ENCODE measurements around the gene TMEM62. TPM values are rescaled to one million over a fixed set of nuclear protein-coding genes. Genes with fewer than 3 reads are reported as not detected.

Gene TMEM62
- polyA plus RNA-seq, 2 donors, result 7.6 to 12.8 TPM

DNA sequence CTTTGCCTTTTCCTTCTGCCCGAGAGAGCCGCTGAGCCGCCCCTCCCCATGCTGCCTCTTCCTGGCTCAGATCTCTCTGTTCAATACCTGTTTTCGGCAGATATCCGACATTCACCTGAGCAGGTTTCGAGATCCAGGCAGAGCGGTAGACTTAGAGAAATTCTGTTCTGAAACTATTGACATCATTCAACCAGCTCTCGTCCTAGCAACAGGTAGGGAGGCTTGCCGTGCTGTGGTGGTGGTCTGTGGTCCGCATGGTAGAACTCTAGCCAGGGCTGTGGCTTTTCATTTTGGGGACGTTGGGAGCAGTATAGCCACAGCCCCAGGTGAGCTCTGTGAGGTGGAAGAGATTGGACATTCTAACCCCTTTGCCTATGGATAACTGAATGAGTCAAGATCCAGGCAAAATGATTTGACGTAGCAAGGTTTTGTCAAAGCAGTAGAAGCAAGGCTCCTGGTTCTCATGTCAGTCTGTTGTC, 810 bp downstream of the TMEM62 start:
- 6 to 10% methylated on average over 12 of the region's 12 CpGs for WGBS, 2 donors

DNA sequence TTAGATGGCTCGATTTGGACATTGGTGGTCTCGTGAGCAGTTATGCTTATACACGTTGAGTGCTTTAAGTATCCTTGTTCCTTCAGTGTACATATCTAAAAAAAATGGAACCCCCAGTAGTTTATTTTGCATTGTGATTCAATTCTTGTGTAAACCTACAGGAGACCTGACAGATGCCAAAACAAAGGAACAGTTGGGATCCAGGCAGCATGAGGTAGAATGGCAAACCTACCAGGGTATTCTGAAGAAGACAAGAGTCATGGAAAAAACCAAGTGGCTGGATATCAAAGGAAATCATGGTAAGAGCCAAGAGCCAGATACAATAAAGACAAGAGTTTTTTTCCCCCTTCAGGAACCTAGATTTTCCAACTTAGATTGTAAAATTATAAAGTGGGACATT, 2.0 kb downstream of the TMEM62 start:
- 87 to 88% methylated on average over 3 of the region's 3 CpGs for WGBS, 2 donors

More for the DNA sequence above, 810 bp downstream of the TMEM62 start:
- Histone ChIP-seq H3K4me1 (ENCODE audit: control insufficient read depth in 2 of 2, insufficient read depth in 2 of 2, low read length in 1 of 2) (no peaks in the 10 kb centered on the region), H3K4me3 (ENCODE audit: low read depth in 1 of 2, low read length in 2 of 2) (peak overlapping the region; percentile 93 to 96), H3K9me3 (ENCODE audit: control insufficient read depth in 2 of 2, insufficient read depth in 1 of 2, low read depth in 1 of 2, low read length in 1 of 2) (no peaks in the 10 kb centered on the region), H3K36me3 (ENCODE audit: control insufficient read depth in 2 of 2, insufficient read depth in 2 of 2, low read length in 1 of 2) (peaks cover 3 to 6% of the 10 kb centered on the region in 2 donors), H3K27ac (ENCODE audit: low read depth in 2 of 2, low read length in 1 of 2) (peak overlapping the region; percentile 84 to 96), H3K27me3 (ENCODE audit: control insufficient read depth in 1 of 2, insufficient read depth in 2 of 2, low read length in 2 of 2) (no peaks in the 10 kb centered on the region)

DNA sequence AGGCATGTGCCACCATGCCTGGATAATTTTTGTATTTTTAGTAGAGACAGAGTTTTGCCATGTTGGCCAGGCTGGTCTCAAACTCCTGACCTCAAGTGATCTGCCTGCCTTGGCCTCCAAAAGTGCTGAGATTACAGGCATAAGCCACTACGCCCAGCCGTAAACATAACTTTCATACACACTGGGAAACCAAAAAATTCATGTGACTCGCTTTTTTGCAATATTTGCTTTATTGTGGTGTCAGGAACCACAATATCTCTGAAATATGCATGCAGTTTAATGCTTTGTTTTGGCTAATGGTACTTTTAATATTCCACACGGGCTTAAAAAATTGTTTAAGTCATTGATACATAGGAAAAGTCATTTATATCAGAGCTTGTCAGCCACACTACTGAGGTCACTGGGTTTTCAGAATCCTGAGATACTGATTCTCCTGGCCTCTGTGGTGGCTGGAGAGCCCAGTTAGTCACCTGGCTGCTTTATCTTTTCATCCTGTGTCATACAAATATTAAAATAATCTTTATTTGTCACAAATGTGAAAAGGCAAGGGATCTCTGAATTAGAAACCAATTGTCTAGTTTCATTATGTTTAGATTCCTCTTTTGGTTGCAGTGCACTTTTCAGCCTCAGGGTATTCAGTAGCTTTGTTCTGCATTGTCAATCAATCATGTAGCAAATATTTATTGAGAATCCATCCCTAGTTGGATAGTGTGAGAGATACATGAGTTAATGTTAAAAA, 10.0 kb downstream of the TMEM62 start:
- H3K27ac ChIP-seq (ENCODE audit: low read depth in 2 of 2, low read length in 1 of 2), result no peak overlapping the region
- H3K4me3 ChIP-seq (ENCODE audit: low read depth in 1 of 2, low read length in 2 of 2), result no peak overlapping the region
- no peaks in the 10 kb centered on the region for H3K9me3 ChIP-seq (ENCODE audit: control insufficient read depth in 2 of 2, insufficient read depth in 1 of 2, low read depth in 1 of 2, low read length in 1 of 2)
- WGBS, 2 donors, result 84 to 85% methylated on average over 4 of the region's 4 CpGs
- no peaks in the 10 kb centered on the region for H3K4me1 ChIP-seq (ENCODE audit: control insufficient read depth in 2 of 2, insufficient read depth in 2 of 2, low read length in 1 of 2)
- no peaks in the 10 kb centered on the region for H3K27me3 ChIP-seq (ENCODE audit: control insufficient read depth in 1 of 2, insufficient read depth in 2 of 2, low read length in 2 of 2)
- peaks cover 15 to 19% of the 10 kb centered on the region in 2 donors for H3K36me3 ChIP-seq (ENCODE audit: control insufficient read depth in 2 of 2, insufficient read depth in 2 of 2, low read length in 1 of 2)

More for the DNA sequence above, 2.0 kb downstream of the TMEM62 start:
- Histone ChIP-seq H3K9me3 (ENCODE audit: control insufficient read depth in 2 of 2, insufficient read depth in 1 of 2, low read depth in 1 of 2, low read length in 1 of 2) (no peaks in the 10 kb centered on the region), H3K4me1 (ENCODE audit: control insufficient read depth in 2 of 2, insufficient read depth in 2 of 2, low read length in 1 of 2) (no peaks in the 10 kb centered on the region), H3K4me3 (ENCODE audit: low read depth in 1 of 2, low read length in 2 of 2) (no peak overlapping the region), H3K27me3 (ENCODE audit: control insufficient read depth in 1 of 2, insufficient read depth in 2 of 2, low read length in 2 of 2) (no peaks in the 10 kb centered on the region), H3K36me3 (ENCODE audit: control insufficient read depth in 2 of 2, insufficient read depth in 2 of 2, low read length in 1 of 2) (peaks cover 13 to 17% of the 10 kb centered on the region in 2 donors), H3K27ac (ENCODE audit: low read depth in 2 of 2, low read length in 1 of 2) (no peak overlapping the region)

DNA sequence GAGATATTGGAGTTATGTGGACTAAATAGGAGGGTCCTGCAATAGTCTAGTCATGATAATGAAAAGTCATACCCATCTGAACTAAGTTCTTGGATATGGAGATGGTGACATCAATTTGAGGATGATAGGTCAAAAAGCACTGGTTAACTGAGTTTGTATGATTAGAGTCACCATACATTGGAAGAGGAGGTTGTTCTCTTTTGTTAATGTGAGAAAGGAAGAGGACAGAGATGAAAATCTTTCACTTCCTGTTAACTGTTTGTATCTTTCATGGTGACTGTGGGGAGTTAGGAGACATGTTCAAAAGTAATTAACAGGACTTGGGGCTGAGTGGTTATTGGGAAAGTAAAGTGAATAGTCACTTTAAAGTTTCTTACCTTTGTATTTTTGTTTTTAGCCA, 11.1 kb downstream of the TMEM62 start:
- Histone ChIP-seq H3K27me3 (ENCODE audit: control insufficient read depth in 1 of 2, insufficient read depth in 2 of 2, low read length in 2 of 2) (no peaks in the 10 kb centered on the region), H3K36me3 (ENCODE audit: control insufficient read depth in 2 of 2, insufficient read depth in 2 of 2, low read length in 1 of 2) (peaks cover 11 to 13% of the 10 kb centered on the region in 2 donors), H3K4me3 (ENCODE audit: low read depth in 1 of 2, low read length in 2 of 2) (no peak overlapping the region), H3K27ac (ENCODE audit: low read depth in 2 of 2, low read length in 1 of 2) (no peak overlapping the region), H3K9me3 (ENCODE audit: control insufficient read depth in 2 of 2, insufficient read depth in 1 of 2, low read depth in 1 of 2, low read length in 1 of 2) (no peaks in the 10 kb centered on the region), H3K4me1 (ENCODE audit: control insufficient read depth in 2 of 2, insufficient read depth in 2 of 2, low read length in 1 of 2) (no peaks in the 10 kb centered on the region)

DNA sequence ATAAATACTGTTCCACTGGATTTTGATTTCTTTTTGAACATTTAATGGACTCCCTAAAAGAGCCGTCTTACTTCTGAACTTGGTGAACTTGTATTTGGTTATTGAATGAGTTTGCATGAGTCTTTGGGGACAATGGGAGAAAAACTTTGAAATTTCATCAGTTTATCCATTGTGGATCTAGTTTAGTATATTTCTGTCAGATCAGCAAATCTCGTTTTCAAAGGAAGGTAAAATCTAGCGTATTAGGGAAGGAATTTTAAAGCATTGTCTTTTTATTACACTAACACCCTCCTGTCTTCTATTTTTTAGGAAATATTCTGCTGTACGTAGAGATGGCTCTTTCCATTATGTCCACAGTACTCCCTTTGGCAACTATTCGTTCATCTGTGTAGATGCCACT, 12.8 kb downstream of the TMEM62 start:
- WGBS, 2 donors, result 90 to 91% methylated on average over 5 of the region's 5 CpGs
- H3K27ac ChIP-seq (ENCODE audit: low read depth in 2 of 2, low read length in 1 of 2), result no peak overlapping the region

DNA sequence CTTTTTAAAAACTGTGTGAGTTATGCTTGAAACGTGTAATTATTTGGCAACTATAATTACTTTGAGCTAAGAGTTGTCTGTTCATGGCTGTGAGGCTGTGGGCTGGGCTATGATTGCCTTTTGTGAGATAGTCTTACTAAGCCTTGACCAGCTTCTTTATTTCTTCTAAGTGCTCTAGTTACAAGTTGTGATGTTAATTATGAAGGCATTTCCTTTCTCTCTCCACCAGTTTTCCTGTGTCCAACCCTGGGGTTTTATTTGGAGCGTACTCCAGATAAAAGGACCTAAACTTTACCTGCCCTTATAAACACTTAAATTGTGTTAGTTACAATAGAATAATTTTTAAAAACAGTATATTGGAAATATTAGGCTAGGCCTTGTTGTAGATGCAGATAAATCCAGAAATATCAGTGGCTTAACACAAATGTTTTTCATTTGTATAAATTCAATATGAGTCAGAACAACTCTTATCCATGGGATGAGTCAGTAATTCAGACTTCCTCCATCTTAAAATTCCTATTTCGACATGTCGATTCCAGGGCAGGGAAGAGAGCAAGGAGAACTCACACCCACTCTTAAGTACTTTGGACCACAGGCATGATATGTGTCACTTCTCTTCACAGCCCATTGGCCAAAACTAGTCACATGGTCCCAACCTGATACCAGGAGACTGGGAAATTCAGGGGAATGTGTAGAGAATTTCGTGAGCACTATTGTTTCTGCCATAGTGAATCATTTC, 17.0 kb downstream of the TMEM62 start:
- Histone ChIP-seq H3K9me3 (ENCODE audit: control insufficient read depth in 2 of 2, insufficient read depth in 1 of 2, low read depth in 1 of 2, low read length in 1 of 2) (no peaks in the 10 kb centered on the region), H3K27me3 (ENCODE audit: control insufficient read depth in 1 of 2, insufficient read depth in 2 of 2, low read length in 2 of 2) (no peaks in the 10 kb centered on the region), H3K4me3 (ENCODE audit: low read depth in 1 of 2, low read length in 2 of 2) (no peak overlapping the region), H3K27ac (ENCODE audit: low read depth in 2 of 2, low read length in 1 of 2) (peak overlapping the region; percentile 42 to 65), H3K4me1 (ENCODE audit: control insufficient read depth in 2 of 2, insufficient read depth in 2 of 2, low read length in 1 of 2) (no peaks in the 10 kb centered on the region), H3K36me3 (ENCODE audit: control insufficient read depth in 2 of 2, insufficient read depth in 2 of 2, low read length in 1 of 2) (no peaks in the 10 kb centered on the region)
- 75 to 76% methylated on average over 5 of the region's 5 CpGs for WGBS, 2 donors

More for the DNA sequence above, 12.8 kb downstream of the TMEM62 start:
- Histone ChIP-seq H3K4me3 (ENCODE audit: low read depth in 1 of 2, low read length in 2 of 2) (no peak overlapping the region), H3K27me3 (ENCODE audit: control insufficient read depth in 1 of 2, insufficient read depth in 2 of 2, low read length in 2 of 2) (no peaks in the 10 kb centered on the region), H3K9me3 (ENCODE audit: control insufficient read depth in 2 of 2, insufficient read depth in 1 of 2, low read depth in 1 of 2, low read length in 1 of 2) (no peaks in the 10 kb centered on the region), H3K4me1 (ENCODE audit: control insufficient read depth in 2 of 2, insufficient read depth in 2 of 2, low read length in 1 of 2) (no peaks in the 10 kb centered on the region), H3K36me3 (ENCODE audit: control insufficient read depth in 2 of 2, insufficient read depth in 2 of 2, low read length in 1 of 2) (no peaks in the 10 kb centered on the region)

DNA sequence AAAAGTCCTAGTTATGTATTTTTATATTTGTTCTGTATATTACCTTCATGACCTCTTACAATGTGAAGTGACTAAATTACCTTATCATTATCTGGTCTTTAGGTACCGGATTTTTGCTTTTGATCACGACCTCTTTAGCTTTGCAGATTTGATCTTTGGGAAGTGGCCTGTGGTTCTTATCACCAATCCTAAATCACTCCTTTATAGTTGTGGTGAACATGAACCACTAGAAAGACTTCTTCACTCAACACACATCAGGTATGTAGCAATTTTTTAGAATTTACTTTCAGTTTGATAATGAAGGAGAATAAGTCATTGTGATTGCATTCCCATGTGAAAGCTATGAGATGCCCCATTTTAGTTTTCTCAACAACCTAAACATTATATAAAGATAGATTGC, 18.3 kb downstream of the TMEM62 start:
- Histone ChIP-seq H3K4me1 (ENCODE audit: control insufficient read depth in 2 of 2, insufficient read depth in 2 of 2, low read length in 1 of 2) (no peaks in the 10 kb centered on the region), H3K27ac (ENCODE audit: low read depth in 2 of 2, low read length in 1 of 2) (no peak overlapping the region), H3K4me3 (ENCODE audit: low read depth in 1 of 2, low read length in 2 of 2) (no peak overlapping the region), H3K27me3 (ENCODE audit: control insufficient read depth in 1 of 2, insufficient read depth in 2 of 2, low read length in 2 of 2) (no peaks in the 10 kb centered on the region), H3K36me3 (ENCODE audit: control insufficient read depth in 2 of 2, insufficient read depth in 2 of 2, low read length in 1 of 2) (no peaks in the 10 kb centered on the region), H3K9me3 (ENCODE audit: control insufficient read depth in 2 of 2, insufficient read depth in 1 of 2, low read depth in 1 of 2, low read length in 1 of 2) (no peaks in the 10 kb centered on the region)
- 81 to 93% methylated on average over 2 of the region's 2 CpGs for WGBS, 2 donors

DNA sequence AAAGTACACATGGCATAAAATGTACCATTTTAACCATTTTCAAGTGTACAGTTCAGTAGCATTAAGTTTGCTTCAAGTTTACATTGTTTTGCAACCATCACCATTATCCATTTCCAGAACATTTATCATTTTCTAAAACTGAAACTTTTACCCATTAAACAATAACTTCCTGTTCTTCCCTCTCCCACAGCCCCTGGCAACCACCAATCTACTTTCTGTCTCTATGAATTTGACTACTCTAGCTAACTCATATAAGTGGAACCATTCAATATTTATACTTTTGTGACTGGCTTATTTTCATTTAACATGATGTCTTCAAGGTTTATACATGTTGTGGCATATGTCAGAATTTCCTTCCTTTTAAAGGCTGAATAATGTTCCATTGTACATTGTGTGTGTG, 19.9 kb downstream of the TMEM62 start:
- Histone ChIP-seq H3K4me1 (ENCODE audit: control insufficient read depth in 2 of 2, insufficient read depth in 2 of 2, low read length in 1 of 2) (no peaks in the 10 kb centered on the region), H3K36me3 (ENCODE audit: control insufficient read depth in 2 of 2, insufficient read depth in 2 of 2, low read length in 1 of 2) (no peaks in the 10 kb centered on the region), H3K4me3 (ENCODE audit: low read depth in 1 of 2, low read length in 2 of 2) (no peak overlapping the region), H3K27me3 (ENCODE audit: control insufficient read depth in 1 of 2, insufficient read depth in 2 of 2, low read length in 2 of 2) (no peaks in the 10 kb centered on the region), H3K9me3 (ENCODE audit: control insufficient read depth in 2 of 2, insufficient read depth in 1 of 2, low read depth in 1 of 2, low read length in 1 of 2) (no peaks in the 10 kb centered on the region), H3K27ac (ENCODE audit: low read depth in 2 of 2, low read length in 1 of 2) (no peak overlapping the region)

DNA sequence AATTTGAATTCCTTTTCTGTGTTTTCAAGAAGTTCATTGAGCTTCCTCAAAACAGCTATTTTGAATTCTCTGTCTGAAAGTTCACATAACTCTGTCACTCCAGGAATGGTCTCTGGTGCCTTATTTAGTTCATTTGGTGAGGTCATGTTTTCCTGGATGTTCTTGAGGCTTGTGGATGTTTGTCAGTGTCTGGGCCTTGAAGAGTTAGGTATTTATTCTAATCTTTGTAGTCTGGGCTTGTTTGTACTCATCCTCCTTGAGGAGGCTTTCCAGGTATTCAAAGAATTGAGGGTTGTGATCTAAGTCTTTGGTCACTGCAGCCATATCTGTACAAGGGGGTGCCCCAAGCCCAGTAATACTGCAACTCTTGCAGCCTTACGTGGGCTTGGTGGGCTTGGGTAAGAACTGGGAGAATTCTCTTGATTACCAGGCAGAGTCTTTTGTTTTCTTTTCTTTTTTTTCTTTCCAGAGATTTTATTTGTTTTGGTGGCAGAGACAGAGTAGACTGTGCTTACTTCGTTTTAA, 32.5 kb downstream of the TMEM62 start:
- H3K36me3 ChIP-seq (ENCODE audit: control insufficient read depth in 2 of 2, insufficient read depth in 2 of 2, low read length in 1 of 2), result peaks cover 2 to 7% of the 10 kb centered on the region in 2 donors
- H3K9me3 ChIP-seq (ENCODE audit: control insufficient read depth in 2 of 2, insufficient read depth in 1 of 2, low read depth in 1 of 2, low read length in 1 of 2), result no peaks in the 10 kb centered on the region
- no peak overlapping the region for H3K4me3 ChIP-seq (ENCODE audit: low read depth in 1 of 2, low read length in 2 of 2)
- H3K27me3 ChIP-seq (ENCODE audit: control insufficient read depth in 1 of 2, insufficient read depth in 2 of 2, low read length in 2 of 2), result no peaks in the 10 kb centered on the region
- H3K27ac ChIP-seq (ENCODE audit: low read depth in 2 of 2, low read length in 1 of 2), result no peak overlapping the region
- H3K4me1 ChIP-seq (ENCODE audit: control insufficient read depth in 2 of 2, insufficient read depth in 2 of 2, low read length in 1 of 2), result peaks cover 0 to 9% of the 10 kb centered on the region in 2 donors
- WGBS, 2 donors, result 78 to 88% methylated on average over 1 to 2 of the region's 2 CpGs
